GM18519 (cell line): ENCODE measurements around the gene AK1.

Experiments used
- ATAC-seq: cut with Tn5 transposase; IDR thresholded peaks from one replicate; pipeline ENCODE4 v1.9.1; 2021; ENCODE audit warnings: mild to moderate bottlenecking, moderate library complexity; ENCODE audit not compliant: unreplicated experiment, low FRiP score

The AK1 gene

GRCh38 chr9:127826253-127826913 is 51.1 kb downstream of the AK1 start:
- no peak for ATAC-seq

DNA sequence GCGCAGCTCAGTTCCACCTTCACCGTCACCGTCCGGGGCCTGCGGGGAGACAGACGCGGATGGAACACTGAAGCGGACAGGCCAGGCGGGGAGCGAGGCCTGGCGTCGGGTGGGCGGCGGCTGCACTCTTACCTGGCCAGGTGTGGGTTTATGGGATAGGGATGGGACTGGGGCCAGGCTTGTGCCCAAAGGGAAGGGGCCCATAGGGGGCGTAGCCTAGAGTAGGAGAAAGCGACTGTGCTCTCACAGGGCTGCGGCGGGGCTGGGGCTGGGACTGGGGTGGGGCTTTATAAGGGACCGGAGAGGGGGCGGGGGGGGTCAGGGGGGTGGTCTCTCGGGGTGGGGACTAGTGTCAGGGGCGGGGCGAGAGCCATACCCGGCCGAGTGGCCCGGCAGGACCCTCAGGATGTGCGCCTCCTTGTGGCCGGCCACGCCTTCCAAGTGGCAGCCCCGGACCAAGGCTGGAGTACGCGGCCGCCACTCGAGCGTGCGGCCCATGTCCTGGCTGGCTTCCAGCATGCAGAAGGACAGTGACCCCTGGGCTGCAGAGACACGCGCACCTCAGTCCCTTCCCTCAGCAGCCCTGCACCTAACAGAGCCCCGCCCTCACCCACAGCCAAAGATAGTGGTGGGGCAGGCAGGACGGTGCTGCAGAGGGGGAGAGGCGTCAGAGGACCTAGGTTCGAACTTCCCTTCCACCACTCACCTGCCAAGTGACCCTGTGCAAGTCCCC is 52.0 kb downstream of the AK1 start:
- ATAC-seq = no peak

- no peak for ATAC-seq
Observed at GRCh38 chr9:127822108-127822507, 55.4 kb downstream of the AK1 start.

DNA sequence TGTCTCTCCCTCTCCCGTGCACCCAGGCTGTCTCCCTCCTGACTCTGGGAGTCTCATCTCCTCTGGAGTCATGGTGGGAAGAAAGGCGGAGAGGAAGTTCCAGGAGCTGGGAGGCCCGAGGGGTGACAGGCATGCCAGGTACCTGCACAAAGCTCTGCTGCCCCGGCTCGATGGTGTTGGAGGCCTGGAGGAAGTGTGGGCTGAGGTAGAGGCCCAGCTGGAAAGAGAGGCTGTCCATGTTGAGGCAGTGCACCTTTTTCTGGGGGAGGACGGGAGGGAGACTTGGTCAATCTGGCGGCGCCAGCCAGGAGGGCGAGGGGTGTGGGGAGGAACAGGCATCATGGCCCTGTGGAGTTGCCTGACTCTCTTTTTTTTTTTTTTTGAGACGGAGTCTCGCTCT is 58.9 kb downstream of the AK1 start:
- no peak for ATAC-seq

DNA sequence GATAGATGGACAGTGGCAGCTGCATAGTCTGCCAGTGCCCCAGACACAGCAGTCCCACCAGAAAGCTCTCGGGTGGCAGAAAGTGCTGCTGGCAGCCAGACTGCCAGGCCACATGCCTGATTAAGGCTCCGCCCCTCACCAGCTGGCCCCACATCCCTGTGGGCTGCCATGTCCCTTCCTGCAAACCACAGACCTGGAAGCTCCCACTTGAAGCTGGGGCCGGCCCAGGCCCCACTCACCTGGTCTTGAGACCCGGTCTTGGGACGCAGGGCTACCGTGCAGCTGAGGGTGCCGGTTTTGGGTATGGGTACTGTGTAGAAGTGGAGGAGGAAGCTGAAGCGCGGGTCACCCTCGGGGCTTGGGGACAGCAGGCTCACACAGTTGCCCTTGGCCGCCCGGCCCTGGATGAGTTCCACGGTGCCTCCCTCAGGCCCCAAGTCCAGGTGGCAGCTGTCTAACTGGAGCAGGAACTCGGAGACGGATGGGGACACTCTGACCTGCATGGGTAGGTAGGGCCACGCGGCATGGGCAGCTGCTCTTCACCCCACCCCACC is 59.5 kb downstream of the AK1 start:
- no peak for ATAC-seq

DNA sequence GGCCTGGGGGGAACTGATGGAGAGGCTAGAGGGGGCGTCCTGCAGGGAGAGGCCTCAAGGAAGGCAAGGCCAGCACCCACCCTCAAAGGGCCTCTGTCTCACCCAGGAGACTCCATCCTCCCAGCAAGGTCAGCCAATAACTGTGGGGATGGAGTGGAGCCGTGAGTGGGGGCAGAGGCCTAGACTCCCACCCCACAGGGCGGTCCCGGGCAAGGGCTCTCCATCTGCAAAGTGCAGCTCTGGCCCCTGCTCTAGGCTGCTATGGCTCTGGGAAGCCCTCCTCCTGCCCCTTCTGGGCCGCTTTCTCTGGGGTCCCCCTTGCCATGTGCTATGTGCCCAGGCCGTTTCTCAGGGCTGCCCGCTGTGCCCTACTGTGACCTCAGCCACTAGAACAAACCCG is 60.7 kb downstream of the AK1 start:
- ATAC-seq = no peak
